K562 (cell line): ENCODE results near the gene SEMA6B. TPM values are rescaled to one million over a fixed set of nuclear protein-coding genes. Genes with fewer than 3 reads are reported as not detected.

ENCODE experiments used
- ATAC-seq: fragments of 200-7000 bp; cut with Tn5 transposase; 3 replicates; pipeline ENCODE4 v1.9.1; 2020; ENCODE audit warnings: moderate library complexity
- BruUV-seq: library from RNA; stranded (reverse); fragments of 400-500 nt; replicated peaks from 2 replicates; lab custom pipeline; 2021; lab: Mats Ljungman, UMichigan
- CTCF ChIA-PET: fragments of 300-600 bp; formaldehyde crosslinking; extraction: SDS; loops from one replicate; lab custom pipeline; 2021; ENCODE audit warnings: low intra/inter-chr PET ratio; lab: Yijun Ruan, JAX
- POLR2A ChIA-PET: fragments of 300-600, 350-650 bp; sonication (Branson Sonifier 250); formaldehyde crosslinking; extraction: SDS; loops from one replicate; lab custom pipeline; 2021; ENCODE audit warnings: antibody characterized with exemption, inconsistent platforms; lab: Yijun Ruan, JAX
- DNase-seq, 4 experiments: peaks; one replicate each; pipeline versions ENCODE4 v3.0.0 to v3.0.0-alpha.2; 2011 to 2018; ENCODE audit warnings: low spot score in 3 of 4, mixed read lengths in 3 of 4; ENCODE audit errors: extremely low read depth in 1 of 4
- FAIRE-seq: peaks from 2 replicates; lab custom pipeline; 2011; peaks lifted over from hg19 to GRCh38; lab: Jason Lieb, UNC
- H2AFZ ChIP-seq: 2 replicates; pipeline ENCODE4 v1.6.0; 2011; ENCODE audit warnings: low read depth, low read length, control low read depth, inconsistent platforms
- H3K27ac ChIP-seq: fragments of 200-600 bp; 3 replicates; pipeline ENCODE4 v1.8.0; 2011; ENCODE audit warnings: low read depth, mild to moderate bottlenecking, control low read depth, inconsistent platforms, low read length, moderate library complexity, mixed read lengths; ENCODE audit errors: extremely low read depth
- H3K27me3 ChIP-seq, 2 experiments: fragments of 300-600 bp in 1 of 2; 2 replicates in 1 of 2; 3 replicates in 1 of 2; pipeline versions ENCODE4 v1.6.0 to v1.8.0; 2011; ENCODE audit warnings: inconsistent platforms in 2 of 2, low read length in 2 of 2, mild to moderate bottlenecking in 1 of 2, mixed read lengths in 1 of 2, moderate library complexity in 1 of 2; ENCODE audit not compliant: control insufficient read depth in 2 of 2, insufficient read depth in 2 of 2
- H3K36me3 ChIP-seq: fragments of 300-600 bp; 3 replicates; pipeline ENCODE4 v1.8.0; 2011; ENCODE audit warnings: mild to moderate bottlenecking, low read length, inconsistent platforms; ENCODE audit not compliant: control insufficient read depth, insufficient read depth
- H3K4me1 ChIP-seq, 2 experiments: fragments of 200-600 bp in 1 of 2; replicated peaks in 1 of 2; 2 replicates in 1 of 2; 3 replicates in 1 of 2; pipeline versions ENCODE4 v1.5.1 to v1.8.0; 2011; ENCODE audit warnings: inconsistent platforms in 2 of 2, low read length in 2 of 2, mild to moderate bottlenecking in 1 of 2, mixed read lengths in 1 of 2, moderate library complexity in 1 of 2; ENCODE audit not compliant: control insufficient read depth in 2 of 2, insufficient read depth in 2 of 2
- H3K4me2 ChIP-seq: 2 replicates; pipeline ENCODE4 v1.6.1; 2011; ENCODE audit warnings: low read length, control low read depth, inconsistent platforms, mixed read lengths; ENCODE audit not compliant: insufficient read depth
- H3K4me3 ChIP-seq: fragments of 200-600 bp; sonication (generic), shearing (Covaris generic); 2 replicates; pipeline ENCODE4 v1.5.1; 2016; ENCODE audit warnings: control low read depth, inconsistent platforms
- H3K79me2 ChIP-seq: fragments of 200-600 bp; 3 replicates; pipeline ENCODE4 v1.8.0; 2011; ENCODE audit warnings: low read length, inconsistent platforms; ENCODE audit not compliant: control insufficient read depth, insufficient read depth
- H3K9ac ChIP-seq, 2 experiments: 2 replicates each; pipeline versions ENCODE4 v1.6.0 to v1.6.1; 2011; ENCODE audit warnings: low read depth in 2 of 2, low read length in 2 of 2, control low read depth in 1 of 2, inconsistent platforms in 1 of 2, mild to moderate bottlenecking in 1 of 2, mixed read lengths in 1 of 2; ENCODE audit not compliant: insufficient read depth in 1 of 2
- H3K9me1 ChIP-seq: one replicate; pipeline ENCODE4 v1.6.0; 2011; ENCODE audit warnings: inconsistent platforms, mild to moderate bottlenecking, low read length, moderate library complexity; ENCODE audit not compliant: control insufficient read depth, insufficient read depth
- H3K9me3 ChIP-seq: replicated peaks from 2 replicates; pipeline ENCODE4 v1.5.1; 2011; ENCODE audit warnings: low read depth, low read length, inconsistent platforms; ENCODE audit not compliant: control insufficient read depth, insufficient read depth
- H4K20me1 ChIP-seq: replicated peaks from 2 replicates; pipeline ENCODE4 v1.6.1; 2011; ENCODE audit warnings: low read length, inconsistent platforms, mixed read lengths; ENCODE audit not compliant: control insufficient read depth, insufficient read depth
- CBX2 ChIP-seq: fragments of 200-600 bp; sonication (generic); IDR thresholded peaks from one replicate; pipeline ENCODE4 v1.6.1; 2012; ENCODE audit warnings: mild to moderate bottlenecking, low read length, inconsistent platforms; ENCODE audit not compliant: insufficient read depth, poor library complexity, severe bottlenecking
- KLF13 ChIP-seq: fragments of 450-650 bp; IDR thresholded peaks from 2 replicates; pipeline ENCODE4 v1.6.1; 2016; ENCODE audit warnings: missing genetic modification characterization, low read depth, mild to moderate bottlenecking, missing compliant biosample characterization, moderate library complexity, borderline replicate concordance
- L3MBTL2 ChIP-seq: fragments of 450-650 bp; IDR thresholded peaks from 2 replicates; pipeline ENCODE4 v1.6.1; 2016; ENCODE audit warnings: mild to moderate bottlenecking, moderate library complexity
- NCOA6 ChIP-seq: fragments of 450-650 bp; IDR thresholded peaks from 2 replicates; pipeline ENCODE4 v1.6.1; 2017; ENCODE audit warnings: mild to moderate bottlenecking
- PTRF ChIP-seq: fragments of 450-650 bp; IDR thresholded peaks from 2 replicates; pipeline ENCODE4 v1.6.1; 2016; ENCODE audit warnings: mild to moderate bottlenecking, missing genetic modification characterization, missing compliant biosample characterization
- RAD21 ChIP-seq, 2 experiments: fragments of 250-450 bp in 1 of 2; fragments of 450-650 bp in 1 of 2; sonication (Bioruptor Pico) in 1 of 2; formaldehyde crosslinking in 1 of 2; IDR thresholded peaks in 1 of 2; conservative IDR thresholded peaks in 1 of 2; 2 replicates each; pipeline versions ENCODE4 v1.4.0 to v1.8.0; 2020 to 2022; ENCODE audit warnings: mild to moderate bottlenecking in 2 of 2, moderate library complexity in 1 of 2
- RBFOX2 ChIP-seq: fragments of 200-400 bp; formaldehyde crosslinking; IDR thresholded peaks from 2 replicates; pipeline ENCODE4 v1.6.1; 2017; ENCODE audit warnings: low read depth, mild to moderate bottlenecking, low read length, moderate library complexity
- RFX5 ChIP-seq: IDR thresholded peaks from 2 replicates; pipeline ENCODE4 v1.6.1; 2011; ENCODE audit warnings: low read depth, mild to moderate bottlenecking, improper control_type of control experiment, low read length
- SLC30A9 ChIP-seq: fragments of 250-450 bp; sonication (Bioruptor Pico); IDR thresholded peaks from 2 replicates; pipeline ENCODE4 v1.8.0; 2022; ENCODE audit warnings: mild to moderate bottlenecking, moderate library complexity
- SRSF3 ChIP-seq: fragments of 200-400 bp; formaldehyde crosslinking; IDR thresholded peaks from 2 replicates; pipeline ENCODE4 v1.6.1; 2016; ENCODE audit warnings: mild to moderate bottlenecking, low read length, moderate library complexity; ENCODE audit not compliant: insufficient read depth
- TRIM24 ChIP-seq, 2 experiments: fragments of 450-650 bp; IDR thresholded peaks; 2 replicates each; pipeline ENCODE4 v1.6.1; 2016
- ZNF239 ChIP-seq: fragments of 250-450 bp; sonication (Bioruptor Pico); IDR thresholded peaks from 2 replicates; pipeline ENCODE4 v1.4.0; 2020; ENCODE audit warnings: mild to moderate bottlenecking
- ZNF830 ChIP-seq: fragments of 250-450 bp; sonication (Bioruptor Pico); IDR thresholded peaks from 2 replicates; pipeline ENCODE4 v1.5.0; 2021; ENCODE audit warnings: mild to moderate bottlenecking
- WGBS: fragments of 100-300 bp; shearing (Covaris generic); methylation state at CpG from one replicate; pipeline ENCODE4 v1.1.6; 2016; ENCODE audit warnings: low coverage, mixed read lengths; ENCODE audit not compliant: insufficient coverage; ENCODE audit errors: missing lambda C conversion rate; 5-methylcytosine and 5-hydroxymethylcytosine counted together
- in situ Hi-C: fragments of 300-500 bp; cut with MboI; formaldehyde crosslinking; loops from 4 replicates; pipeline ENCODE4 v1.15.0; 2018; ENCODE audit warnings: inconsistent platforms, mixed read lengths
- intact Hi-C: fragments of 100-400 bp; cut with micrococcal nuclease; formaldehyde crosslinking; loops from 2 replicates; pipeline ENCODE4 v1.14.2; 2022
- polyA plus RNA-seq, 8 experiments: library from polyadenylated mRNA; depleted of rRNA in 4 of 8; stranded (reverse) in 5 of 8; unstranded in 3 of 8; fragments of >200 nt; fragmentation: Nextera tagmentation in 2 of 8; fragmentation: Illumina TruSeq in 1 of 8; extraction: Ambion mirVana in 2 of 8; extraction: Trizol in 1 of 8; gene quantifications; 2 replicates each; pipeline versions ENCODE4 v1.2.1 to v1.2.3, GENCODE V29; 2011 to 2014; ENCODE audit warnings: inconsistent platforms in 1 of 8, missing spikeins in 1 of 8
- total RNA-seq, 7 experiments: library from RNA; depleted of rRNA in 6 of 7; stranded (reverse); fragments of >200 nt in 6 of 7; fragmentation: Illumina TruSeq in 2 of 7; extraction: Trizol in 2 of 7; gene quantifications; 2 replicates each; pipeline versions ENCODE4 v1.2.1 to v1.2.3, GENCODE V29; 2011 to 2021; ENCODE audit warnings: low replicate concordance in 1 of 7
- TF ChIP-seq, protein P1 (sequence below): fragments of 250-450 bp; sonication (Bioruptor Pico); IDR thresholded peaks from 2 replicates; pipeline ENCODE4 v1.9.0; 2021; ENCODE audit warnings: mild to moderate bottlenecking, inconsistent platforms
- TF ChIP-seq, protein P2 (sequence below): IDR thresholded peaks from 2 replicates; pipeline ENCODE4 v1.6.1; 2014; ENCODE audit warnings: antibody characterized with exemption

Gene SEMA6B
- total and polyA plus RNA-seq, 9 of the 15 experiments (the other 6 are each of a cell fraction or from before 2014, with no cell fraction given): 0.65 to 4.6 (median 2.5) TPM; not detected in 2

DNA sequence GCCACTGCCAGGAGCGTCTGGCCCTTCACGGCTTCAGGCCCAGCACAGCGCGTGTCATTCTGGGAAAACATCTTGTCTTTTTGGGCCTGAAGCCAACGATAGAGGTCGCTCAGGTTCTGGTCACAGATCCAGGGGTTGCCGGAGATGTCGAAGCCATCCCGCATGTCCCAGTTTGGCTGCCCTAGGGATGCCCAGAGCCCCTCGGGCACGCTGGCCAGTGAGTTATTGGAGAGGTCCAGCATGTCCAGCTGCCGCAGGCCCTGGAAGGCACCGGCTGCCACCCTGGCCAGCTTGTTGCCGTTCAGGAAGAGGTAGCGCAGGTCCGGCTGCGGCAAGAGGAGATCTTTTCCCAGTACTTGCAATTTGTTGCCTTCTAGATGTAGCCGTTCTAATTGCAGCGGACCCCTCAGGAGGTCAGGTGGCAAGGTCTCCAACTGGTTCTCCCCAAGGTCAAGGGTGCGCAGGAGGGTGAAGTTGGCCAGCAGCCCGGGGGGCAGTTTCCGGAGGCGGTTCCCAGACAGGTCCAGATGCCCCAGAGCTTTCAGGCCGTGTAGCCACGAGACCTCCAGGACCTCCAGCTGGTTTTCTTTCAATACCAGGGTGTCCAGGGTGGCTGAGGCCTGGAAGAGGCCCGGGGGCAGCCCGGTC lies 21.4 kb downstream of the SEMA6B start (continued):
- TF ChIP-seq RBFOX2: peak; percentile 24; the same call in 1 of the 2 replicates
- no peak for TF ChIP-seq PTRF (tag)
- no peak for TF ChIP-seq CBX2
- TF ChIP-seq TRIM24 (IDR thresholded peaks at IDR 0.05): no peak
- no peak for TF ChIP-seq ZNF830 (CRISPR knock-in tag)
- peak in 1 of 2 experiments; percentile 14; a peak in 1 of 4 replicates for TF ChIP-seq RAD21 (CRISPR knock-in tag; conservative IDR thresholded peaks at IDR 0.05 in 1 of 2, IDR thresholded peaks at IDR 0.05 in 1 of 2)
- no peak for TF ChIP-seq SRSF3
- TF ChIP-seq NCOA6: no peak
- peak; percentile 46; the same call in 1 of the 2 replicates for TF ChIP-seq L3MBTL2

DNA sequence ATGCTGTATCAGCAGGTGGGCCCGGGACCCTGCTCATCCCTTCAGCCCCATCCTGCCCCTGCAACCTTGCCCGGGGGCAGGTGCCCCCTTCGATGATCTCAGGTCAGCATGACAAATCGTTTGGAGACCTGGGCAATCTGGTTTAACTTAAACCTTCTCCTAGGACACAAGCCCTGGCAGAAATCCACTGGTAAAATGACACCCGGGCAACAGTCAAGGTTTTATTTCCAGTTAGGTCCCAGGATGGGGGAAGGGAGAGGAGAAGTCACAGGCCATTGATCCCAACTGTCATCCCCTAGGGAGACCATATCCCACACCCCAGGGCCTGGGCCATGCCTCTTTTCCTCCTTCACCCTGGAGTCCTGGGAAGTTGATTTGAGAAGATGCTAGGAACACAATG lies 22.7 kb downstream of the SEMA6B start:
- H3K79me2 ChIP-seq: peaks cover 33% of the 10 kb centered on the region; the same call in 2 of the 3 replicates
- ChIA-PET CTCF (no interaction called here), POLR2A (interaction anchor here (0.8 kb wide), 1 partner anchor 83 kb away, joined by 4 read pairs; no protein-coding TSS in a partner anchor)
- no peaks in the 10 kb centered on the region for H3K9me3 ChIP-seq
- no peak overlapping the region for H3K4me3 ChIP-seq
- peaks cover 0 to 3% of the 10 kb centered on the region in 2 experiments; a peak in 3 of 5 replicates for H3K27me3 ChIP-seq
- H3K36me3 ChIP-seq: peaks cover 9% of the 10 kb centered on the region; the same call in 1 of the 3 replicates
- H4K20me1 ChIP-seq: no peaks in the 10 kb centered on the region
- no peak overlapping the region for H3K4me2 ChIP-seq
- in situ Hi-C loops (no loop called here), intact Hi-C loops (no loop called here)
- no peak for DNase-seq
- peaks cover 14 to 41% of the 10 kb centered on the region in 2 experiments; a peak in 4 of 5 replicates for H3K4me1 ChIP-seq
- H3K27ac ChIP-seq: no peak overlapping the region
- peak overlapping the region in 1 of 2 experiments; percentile 49; a peak in 1 of 4 replicates for H3K9ac ChIP-seq
- no TSS peak for BruUV-seq
- no peak overlapping the region for H2AFZ ChIP-seq
- ATAC-seq: no peak
- no peak for FAIRE-seq
- no peaks in the 10 kb centered on the region for H3K9me1 ChIP-seq
- no peak for TF ChIP-seq RFX5
- TF ChIP-seq KLF13 (tag): no peak
- TF ChIP-seq, protein P1, sequence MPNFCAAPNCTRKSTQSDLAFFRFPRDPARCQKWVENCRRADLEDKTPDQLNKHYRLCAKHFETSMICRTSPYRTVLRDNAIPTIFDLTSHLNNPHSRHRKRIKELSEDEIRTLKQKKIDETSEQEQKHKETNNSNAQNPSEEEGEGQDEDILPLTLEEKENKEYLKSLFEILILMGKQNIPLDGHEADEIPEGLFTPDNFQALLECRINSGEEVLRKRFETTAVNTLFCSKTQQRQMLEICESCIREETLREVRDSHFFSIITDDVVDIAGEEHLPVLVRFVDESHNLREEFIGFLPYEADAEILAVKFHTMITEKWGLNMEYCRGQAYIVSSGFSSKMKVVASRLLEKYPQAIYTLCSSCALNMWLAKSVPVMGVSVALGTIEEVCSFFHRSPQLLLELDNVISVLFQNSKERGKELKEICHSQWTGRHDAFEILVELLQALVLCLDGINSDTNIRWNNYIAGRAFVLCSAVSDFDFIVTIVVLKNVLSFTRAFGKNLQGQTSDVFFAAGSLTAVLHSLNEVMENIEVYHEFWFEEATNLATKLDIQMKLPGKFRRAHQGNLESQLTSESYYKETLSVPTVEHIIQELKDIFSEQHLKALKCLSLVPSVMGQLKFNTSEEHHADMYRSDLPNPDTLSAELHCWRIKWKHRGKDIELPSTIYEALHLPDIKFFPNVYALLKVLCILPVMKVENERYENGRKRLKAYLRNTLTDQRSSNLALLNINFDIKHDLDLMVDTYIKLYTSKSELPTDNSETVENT (CRISPR knock-in tag): no peak
- TF ChIP-seq ZNF239 (CRISPR knock-in tag): no peak
- no peak for TF ChIP-seq SLC30A9 (CRISPR knock-in tag)
- TF ChIP-seq, protein P2, sequence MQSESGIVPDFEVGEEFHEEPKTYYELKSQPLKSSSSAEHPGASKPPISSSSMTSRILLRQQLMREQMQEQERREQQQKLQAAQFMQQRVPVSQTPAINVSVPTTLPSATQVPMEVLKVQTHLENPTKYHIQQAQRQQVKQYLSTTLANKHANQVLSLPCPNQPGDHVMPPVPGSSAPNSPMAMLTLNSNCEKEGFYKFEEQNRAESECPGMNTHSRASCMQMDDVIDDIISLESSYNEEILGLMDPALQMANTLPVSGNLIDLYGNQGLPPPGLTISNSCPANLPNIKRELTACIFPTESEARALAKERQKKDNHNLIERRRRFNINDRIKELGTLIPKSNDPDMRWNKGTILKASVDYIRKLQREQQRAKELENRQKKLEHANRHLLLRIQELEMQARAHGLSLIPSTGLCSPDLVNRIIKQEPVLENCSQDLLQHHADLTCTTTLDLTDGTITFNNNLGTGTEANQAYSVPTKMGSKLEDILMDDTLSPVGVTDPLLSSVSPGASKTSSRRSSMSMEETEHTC: no peak
- TF ChIP-seq, all 486 proteins: peak for 0
- 58% methylated on average over 5 of the region's 5 CpGs for WGBS
